ENCODE data around the gene NELL1. TPM values are rescaled to one million over a fixed set of nuclear protein-coding genes. Genes with fewer than 3 reads are reported as not detected.
A peak's percentile ranks its signal among the peaks of the same experiment; 100 is the strongest.
"Not testable (repeated sequence)": the region's sequence is repeated elsewhere in the genome, so short reads cannot be mapped to it uniquely, and the experiment has no call there.

NELL1 gene
- total and polyA plus RNA-seq, 2 experiments from 2014 or later, result 2.1 to 7.7 TPM

GRCh38 chr11:21268036-21268435 is 598.6 kb downstream of the NELL1 start:
- no peaks in the 10 kb centered on the region for H3K36me3 ChIP-seq
- no peak for TF ChIP-seq CTCF (IDR thresholded peaks at IDR 0.05; ENCODE audit: low read depth, low read length)
- no peak overlapping the region for H3K4me3 ChIP-seq
- H3K27ac ChIP-seq, result no peak overlapping the region
- no peaks in the 10 kb centered on the region for H3K27me3 ChIP-seq
- no peaks in the 10 kb centered on the region for H3K9me3 ChIP-seq (ENCODE audit: low read depth)
- no peak for DNase-seq (ENCODE audit: low read depth in 1 of 2, low spot score in 1 of 2)
- no peaks in the 10 kb centered on the region for H3K4me1 ChIP-seq (ENCODE audit: low read depth)

GRCh38 chr11:21272139-21272538 is 602.8 kb downstream of the NELL1 start:
- DNase-seq (ENCODE audit: low read depth in 1 of 2, low spot score in 1 of 2), result not testable (repeated sequence)

DNA sequence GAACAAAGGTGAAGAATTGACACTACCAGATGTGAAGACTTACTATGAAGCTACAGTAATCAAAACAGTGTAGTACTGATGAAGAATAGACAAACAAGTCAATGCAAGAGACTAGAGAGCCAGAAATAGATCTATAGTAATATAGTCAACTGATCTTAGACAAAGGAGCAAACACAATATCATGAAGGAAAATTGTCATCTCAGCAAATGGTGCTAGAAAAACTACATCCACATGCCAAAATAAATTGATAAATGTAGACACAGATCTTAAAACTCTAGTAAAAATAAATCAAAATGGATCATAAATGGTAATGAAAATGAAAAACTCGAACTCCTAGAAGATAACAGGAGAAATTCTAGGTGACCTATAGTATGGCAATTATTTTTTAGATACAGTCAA is 609.5 kb downstream of the NELL1 start:
- Histone ChIP-seq H3K27me3 (no peaks in the 10 kb centered on the region), H3K9me3 (ENCODE audit: low read depth) (no peaks in the 10 kb centered on the region), H3K4me1 (ENCODE audit: low read depth) (no peaks in the 10 kb centered on the region), H3K27ac (no peak overlapping the region), H3K4me3 (no peak overlapping the region), H3K36me3 (no peaks in the 10 kb centered on the region)
- no peak for TF ChIP-seq CTCF (IDR thresholded peaks at IDR 0.05; ENCODE audit: low read depth, low read length)
- no peak for DNase-seq (ENCODE audit: low read depth in 1 of 2, low spot score in 1 of 2)

More at GRCh38 chr11:21272139-21272538, 602.8 kb downstream of the NELL1 start:
- not testable (repeated sequence) for H3K36me3 ChIP-seq; H3K27me3 ChIP-seq; H3K4me3 ChIP-seq; H3K27ac ChIP-seq; H3K9me3 ChIP-seq (ENCODE audit: low read depth); H3K4me1 ChIP-seq (ENCODE audit: low read depth)

DNA sequence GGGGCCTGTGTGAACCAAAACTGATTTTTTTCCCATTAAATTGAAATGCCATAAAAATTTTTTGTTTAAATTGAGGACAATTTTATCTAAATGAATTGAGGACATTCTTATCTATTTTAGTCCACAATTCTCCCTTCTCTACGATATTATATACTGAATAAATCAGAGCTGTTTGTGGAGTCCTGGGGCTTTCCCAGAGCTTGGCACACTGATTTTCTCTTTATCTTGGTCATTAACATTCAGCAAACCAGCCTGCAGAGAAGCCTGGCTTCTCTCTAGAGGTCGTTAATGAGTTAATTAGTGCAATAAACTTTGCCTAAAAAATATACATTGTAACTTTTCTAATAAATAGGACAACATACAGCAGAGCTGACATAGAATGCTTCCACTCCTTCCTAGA is 615.7 kb downstream of the NELL1 start:
- Histone ChIP-seq H3K27ac (no peak overlapping the region), H3K36me3 (no peaks in the 10 kb centered on the region), H3K4me1 (ENCODE audit: low read depth) (no peaks in the 10 kb centered on the region), H3K4me3 (no peak overlapping the region), H3K9me3 (ENCODE audit: low read depth) (no peaks in the 10 kb centered on the region), H3K27me3 (no peaks in the 10 kb centered on the region)
- TF ChIP-seq CTCF (IDR thresholded peaks at IDR 0.05; ENCODE audit: low read depth, low read length), result no peak
- no peak for DNase-seq (ENCODE audit: low read depth in 1 of 2, low spot score in 1 of 2)

GRCh38 chr11:21289686-21290085 is 620.3 kb downstream of the NELL1 start:
- H3K9me3 ChIP-seq (ENCODE audit: low read depth), result no peaks in the 10 kb centered on the region
- no peak for TF ChIP-seq CTCF (IDR thresholded peaks at IDR 0.05; ENCODE audit: low read depth, low read length)
- H3K27ac ChIP-seq, result no peak overlapping the region
- no peak overlapping the region for H3K4me3 ChIP-seq
- no peaks in the 10 kb centered on the region for H3K36me3 ChIP-seq
- H3K27me3 ChIP-seq, result no peaks in the 10 kb centered on the region
- DNase-seq (ENCODE audit: low read depth in 1 of 2, low spot score in 1 of 2), result no peak
- no peaks in the 10 kb centered on the region for H3K4me1 ChIP-seq (ENCODE audit: low read depth)

GRCh38 chr11:21295508-21295907 is 626.1 kb downstream of the NELL1 start:
- Histone ChIP-seq H3K27me3 (no peaks in the 10 kb centered on the region), H3K4me1 (ENCODE audit: low read depth) (no peaks in the 10 kb centered on the region), H3K36me3 (no peaks in the 10 kb centered on the region), H3K27ac (no peak overlapping the region), H3K9me3 (ENCODE audit: low read depth) (no peaks in the 10 kb centered on the region), H3K4me3 (no peak overlapping the region)
- peak in 1 of 2 donors; percentile 18 for DNase-seq (ENCODE audit: low read depth in 1 of 2, low spot score in 1 of 2)
- no peak for TF ChIP-seq CTCF (IDR thresholded peaks at IDR 0.05; ENCODE audit: low read depth, low read length)

All from cardiac muscle cell (in vitro differentiated cells and primary cell).